H9 (cell line): ENCODE measurements around the gene ITIH4. TPM values are rescaled to one million over a fixed set of nuclear protein-coding genes. Genes with fewer than 3 reads are reported as not detected.

ENCODE experiments used
- DNase-seq: peaks from one replicate; pipeline ENCODE4 v3.0.0-alpha.2; 2017
- H2AFZ ChIP-seq: one replicate; pipeline ENCODE4 v1.6.1; 2013; ENCODE audit warnings: mild to moderate bottlenecking, low read length, control low read depth, moderate library complexity
- H2AK5ac ChIP-seq: 2 replicates; pipeline ENCODE4 v1.6.1; 2013; ENCODE audit warnings: low read length, control low read depth, mixed read lengths; ENCODE audit not compliant: insufficient read length
- H2BK120ac ChIP-seq: one replicate; pipeline ENCODE4 v1.6.1; 2013; ENCODE audit warnings: low read depth, mild to moderate bottlenecking, low read length, control low read depth, inconsistent platforms; ENCODE audit not compliant: poor library complexity, severe bottlenecking
- H2BK12ac ChIP-seq: 2 replicates; pipeline ENCODE4 v1.6.1; 2013; ENCODE audit warnings: low read length, control low read depth, mixed read lengths, low read depth; ENCODE audit not compliant: insufficient read length
- H2BK15ac ChIP-seq: 2 replicates; pipeline ENCODE4 v1.6.1; 2013; ENCODE audit warnings: low read depth, low read length, control low read depth
- H2BK20ac ChIP-seq: one replicate; pipeline ENCODE4 v1.6.1; 2013; ENCODE audit warnings: low read depth, mild to moderate bottlenecking, low read length, control low read depth, inconsistent platforms; ENCODE audit not compliant: poor library complexity, severe bottlenecking
- H2BK5ac ChIP-seq: 2 replicates; pipeline ENCODE4 v1.6.1; 2013; ENCODE audit warnings: low read length, control low read depth, mixed read lengths; ENCODE audit not compliant: insufficient read length
- H3K14ac ChIP-seq: 2 replicates; pipeline ENCODE4 v1.6.1; 2013; ENCODE audit warnings: low read length, control low read depth; ENCODE audit not compliant: insufficient read depth
- H3K18ac ChIP-seq: 2 replicates; pipeline ENCODE4 v1.6.1; 2013; ENCODE audit warnings: low read depth, mild to moderate bottlenecking, mixed read lengths, low read length, control low read depth; ENCODE audit not compliant: insufficient read length
- H3K23ac ChIP-seq: 2 replicates; pipeline ENCODE4 v1.6.1; 2013; ENCODE audit warnings: low read length, control low read depth, mixed read lengths, low read depth; ENCODE audit not compliant: insufficient read length
- H3K23me2 ChIP-seq: 2 replicates; pipeline ENCODE4 v1.6.1; 2013; ENCODE audit warnings: low read depth, mild to moderate bottlenecking, mixed read lengths, low read length, control low read depth; ENCODE audit not compliant: insufficient read length, poor library complexity, severe bottlenecking
- H3K27ac ChIP-seq: 2 replicates; pipeline ENCODE4 v1.5.1; 2013; ENCODE audit warnings: low read length, control low read depth, mixed read lengths, low read depth; ENCODE audit not compliant: insufficient read length
- H3K27me3 ChIP-seq: 2 replicates; pipeline ENCODE4 v1.6.1; 2013; ENCODE audit warnings: low read length, control low read depth, inconsistent platforms; ENCODE audit not compliant: insufficient read depth
- H3K4ac ChIP-seq: 2 replicates; pipeline ENCODE4 v1.6.1; 2013; ENCODE audit warnings: low read depth, mild to moderate bottlenecking, control low read depth, inconsistent platforms, low read length, moderate library complexity
- H3K4me1 ChIP-seq: 2 replicates; pipeline ENCODE4 v1.6.1; 2013; ENCODE audit warnings: low read length, control low read depth, inconsistent platforms; ENCODE audit not compliant: insufficient read depth
- H3K4me2 ChIP-seq: 2 replicates; pipeline ENCODE4 v1.6.1; 2013; ENCODE audit warnings: low read length, control low read depth, mixed read lengths; ENCODE audit not compliant: insufficient read length, insufficient read depth
- H3K56ac ChIP-seq: 2 replicates; pipeline ENCODE4 v1.6.1; 2013; ENCODE audit warnings: low read depth, mild to moderate bottlenecking, mixed read lengths, low read length, control low read depth; ENCODE audit not compliant: insufficient read length
- H3K79me1 ChIP-seq: 2 replicates; pipeline ENCODE4 v1.6.1; 2013; ENCODE audit warnings: low read depth, mild to moderate bottlenecking, moderate library complexity, low read length, control low read depth, inconsistent platforms; ENCODE audit not compliant: insufficient read depth, poor library complexity, severe bottlenecking
- H3K79me2 ChIP-seq: 2 replicates; pipeline ENCODE4 v1.6.1; 2013; ENCODE audit warnings: low read length, control low read depth, inconsistent platforms; ENCODE audit not compliant: insufficient read depth
- H3K9ac ChIP-seq: 2 replicates; pipeline ENCODE4 v1.6.1; 2013; ENCODE audit warnings: low read length, control low read depth, mixed read lengths; ENCODE audit not compliant: insufficient read length; ENCODE audit errors: extremely low read depth
- H3K9me3 ChIP-seq: one replicate; pipeline ENCODE4 v1.6.1; 2013; ENCODE audit warnings: low read depth, low read length, inconsistent platforms; ENCODE audit not compliant: control insufficient read depth
- H3T11ph ChIP-seq: one replicate; pipeline ENCODE4 v1.6.1; 2013; ENCODE audit warnings: mild to moderate bottlenecking, low read length, control low read depth, inconsistent platforms
- H4K20me1 ChIP-seq: one replicate; pipeline ENCODE4 v1.6.1; 2013; ENCODE audit not compliant: control insufficient read depth, insufficient read length, insufficient read depth
- H4K5ac ChIP-seq: 2 replicates; pipeline ENCODE4 v1.6.1; 2013; ENCODE audit warnings: low read depth, mild to moderate bottlenecking, mixed read lengths, low read length, control low read depth; ENCODE audit not compliant: insufficient read length
- H4K8ac ChIP-seq: replicated peaks from 2 replicates; pipeline ENCODE4 v1.6.1; 2013; ENCODE audit warnings: low read length, control low read depth, mixed read lengths, low read depth; ENCODE audit not compliant: insufficient read length
- H4K91ac ChIP-seq: 2 replicates; pipeline ENCODE4 v1.6.1; 2013; ENCODE audit warnings: low read depth, mild to moderate bottlenecking, moderate library complexity, mixed read lengths, low read length, control low read depth; ENCODE audit not compliant: insufficient read length
- H3K27ac Mint-ChIP-seq, 3 experiments: 2 replicates in 2 of 3; 3 replicates in 1 of 3; pipeline ENCODE4 v1.8.0; 2020 to 2021; ENCODE audit warnings: mixed read lengths in 3 of 3, mild to moderate bottlenecking in 1 of 3, moderate library complexity in 1 of 3
- H3K27me3 Mint-ChIP-seq: 2 replicates; pipeline ENCODE4 v1.8.0; 2021; ENCODE audit warnings: low read depth, mild to moderate bottlenecking, moderate library complexity, mixed read lengths
- H3K36me3 Mint-ChIP-seq, 3 experiments: 2 replicates in 2 of 3; 3 replicates in 1 of 3; pipeline ENCODE4 v1.8.0; 2020 to 2021; ENCODE audit warnings: low read depth in 3 of 3, mixed read lengths in 3 of 3; ENCODE audit not compliant: insufficient read depth in 1 of 3
- H3K4me1 Mint-ChIP-seq, 2 experiments: 2 replicates each; pipeline ENCODE4 v1.8.0; 2020; ENCODE audit warnings: mixed read lengths in 2 of 2
- H3K4me3 Mint-ChIP-seq, 2 experiments: 2 replicates in 1 of 2; 3 replicates in 1 of 2; pipeline ENCODE4 v1.8.0; 2020 to 2021; ENCODE audit warnings: mild to moderate bottlenecking in 2 of 2, mixed read lengths in 2 of 2, moderate library complexity in 1 of 2
- H3K9me3 Mint-ChIP-seq, 2 experiments: 2 replicates in 1 of 2; 3 replicates in 1 of 2; pipeline ENCODE4 v1.8.0; 2020; ENCODE audit warnings: mild to moderate bottlenecking in 2 of 2, mixed read lengths in 2 of 2, moderate library complexity in 1 of 2
- WGBS: extraction: QIAGEN DNeasy Blood & Tissue Kit; methylation state at CpG from one replicate; pipeline ENCODE4 v1.1.7; 2013; ENCODE audit warnings: missing lambda C conversion rate, low lambda C conversion rate, mixed read lengths; ENCODE audit not compliant: insufficient read length; ENCODE audit errors: extremely low coverage; 5-methylcytosine and 5-hydroxymethylcytosine counted together
- total RNA-seq: library from RNA; stranded (reverse); gene quantifications from 2 replicates; pipeline ENCODE4 v1.2.1, GENCODE V29; 2021
- TF ChIP-seq, protein P1 (sequence below): fragments of 200-600 bp; sonication (generic); conservative IDR thresholded peaks from 3 replicates; pipeline ENCODE4 v1.8.0; 2021; ENCODE audit warnings: antibody characterized with exemption, mild to moderate bottlenecking

The ITIH4 gene
- total RNA-seq, 1 experiment from 2014 or later, result 3.0 TPM

DNA sequence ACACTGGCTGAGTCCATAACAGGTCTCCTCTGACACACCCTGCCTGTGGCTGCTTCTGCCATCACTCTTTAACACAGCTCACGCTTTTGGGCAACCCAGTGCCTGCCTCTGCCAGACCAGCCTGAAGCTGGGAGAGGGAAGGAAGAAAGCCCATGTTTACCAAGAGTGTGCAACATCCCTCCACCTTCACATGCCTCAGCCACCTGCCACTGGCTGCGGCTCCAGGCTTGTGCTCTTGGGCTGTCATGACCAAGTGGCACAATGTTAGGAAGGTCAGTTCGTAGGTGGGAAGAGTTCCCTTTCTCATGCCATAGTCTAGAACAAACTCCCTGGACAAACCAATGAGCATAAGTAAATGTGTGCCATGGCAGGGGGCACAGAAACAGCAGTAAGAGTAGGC is 46.6 kb upstream of the ITIH4 start:
- Histone ChIP-seq H3K23ac (no peak overlapping the region), H4K20me1 (no peaks in the 10 kb centered on the region), H2BK12ac (no peak overlapping the region), H4K8ac (no peak overlapping the region), H3K27me3 (no peaks in the 10 kb centered on the region), H3K4ac (no peak overlapping the region), H3K14ac (no peak overlapping the region), H4K91ac (no peak overlapping the region), H3K79me2 (no peaks in the 10 kb centered on the region), H2AFZ (no peak overlapping the region), H3K4me1 (no peaks in the 10 kb centered on the region; the same call in 1 of the 2 replicates), H2BK5ac (no peak overlapping the region), H3K9me3 (no peaks in the 10 kb centered on the region), H2BK15ac (no peak overlapping the region), H3K18ac (no peak overlapping the region), H3K4me2 (no peak overlapping the region), H3K27ac (no peak overlapping the region), H3K23me2 (no peaks in the 10 kb centered on the region), H3K56ac (no peak overlapping the region), H3K9ac (no peak overlapping the region), H2AK5ac (no peak overlapping the region), H3T11ph (no peak overlapping the region), H2BK120ac (no peak overlapping the region), H4K5ac (no peak overlapping the region), H3K79me1 (no peaks in the 10 kb centered on the region), H2BK20ac (no peak overlapping the region)
- Mint-ChIP-seq H3K27ac (no peak overlapping the region), H3K36me3 (peaks cover 0 to 2% (median 0%) of the 10 kb centered on the region in 3 experiments; a peak in 2 of 7 replicates), H3K9me3 (no peaks in the 10 kb centered on the region), H3K4me1 (peaks cover 18 to 24% of the 10 kb centered on the region in 2 experiments), H3K27me3 (no peaks in the 10 kb centered on the region), H3K4me3 (no peak overlapping the region)
- TF ChIP-seq, protein P1, sequence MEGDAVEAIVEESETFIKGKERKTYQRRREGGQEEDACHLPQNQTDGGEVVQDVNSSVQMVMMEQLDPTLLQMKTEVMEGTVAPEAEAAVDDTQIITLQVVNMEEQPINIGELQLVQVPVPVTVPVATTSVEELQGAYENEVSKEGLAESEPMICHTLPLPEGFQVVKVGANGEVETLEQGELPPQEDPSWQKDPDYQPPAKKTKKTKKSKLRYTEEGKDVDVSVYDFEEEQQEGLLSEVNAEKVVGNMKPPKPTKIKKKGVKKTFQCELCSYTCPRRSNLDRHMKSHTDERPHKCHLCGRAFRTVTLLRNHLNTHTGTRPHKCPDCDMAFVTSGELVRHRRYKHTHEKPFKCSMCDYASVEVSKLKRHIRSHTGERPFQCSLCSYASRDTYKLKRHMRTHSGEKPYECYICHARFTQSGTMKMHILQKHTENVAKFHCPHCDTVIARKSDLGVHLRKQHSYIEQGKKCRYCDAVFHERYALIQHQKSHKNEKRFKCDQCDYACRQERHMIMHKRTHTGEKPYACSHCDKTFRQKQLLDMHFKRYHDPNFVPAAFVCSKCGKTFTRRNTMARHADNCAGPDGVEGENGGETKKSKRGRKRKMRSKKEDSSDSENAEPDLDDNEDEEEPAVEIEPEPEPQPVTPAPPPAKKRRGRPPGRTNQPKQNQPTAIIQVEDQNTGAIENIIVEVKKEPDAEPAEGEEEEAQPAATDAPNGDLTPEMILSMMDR, result no peak
- WGBS, result no CpG with 5 or more reads among the region's 3 CpGs
- no peak for DNase-seq
